HCT116 (cell line): ENCODE measurements around the gene CNTNAP2. TPM values are rescaled to one million over a fixed set of nuclear protein-coding genes. Genes with fewer than 3 reads are reported as not detected.
A peak's percentile ranks its signal among the peaks of the same experiment; 100 is the strongest.

Source experiments
- ATAC-seq: fragments of 200-7000 bp; cut with Tn5 transposase; 2 replicates; pipeline ENCODE4 v1.9.1; 2020; ENCODE audit warnings: mild to moderate bottlenecking, moderate library complexity
- BruUV-seq: library from RNA; stranded (reverse); fragments of 400-500 nt; replicated peaks from 2 replicates; lab custom pipeline; 2021; lab: Mats Ljungman, UMichigan
- CTCF ChIA-PET: fragments of 300-600 bp; sonication (Branson Sonifier 250); formaldehyde crosslinking; loops from one replicate; lab custom pipeline; 2021; ENCODE audit warnings: antibody characterized with exemption; lab: Charles Lee
- POLR2A ChIA-PET: fragments of 300-600, 350-600 bp; sonication (Branson Sonifier 250); formaldehyde crosslinking; loops from one replicate; lab custom pipeline; 2021; ENCODE audit warnings: antibody characterized with exemption; lab: Charles Lee
- RAD21 ChIA-PET, 2 experiments: fragments of 300-600 bp; sonication (Branson Sonifier 250); formaldehyde crosslinking; loops; one replicate each; lab custom pipeline; 2023; ENCODE audit warnings: low total read pairs in 2 of 2; ENCODE audit not compliant: uncharacterized antibody in 2 of 2, unreplicated experiment in 2 of 2, low non-redundant PET in 1 of 2; lab: Charles Lee
- DNase-seq: peaks from one replicate; pipeline ENCODE4 v3.0.0-alpha.2; 2010; ENCODE audit warnings: low read depth, low spot score
- H2AFZ ChIP-seq: fragments of 200-600 bp; shearing (Covaris generic), sonication (generic); 2 replicates; pipeline ENCODE4 v1.6.1; 2017; ENCODE audit warnings: low read depth, mixed run types, mixed read lengths, antibody characterized with exemption, low read length; ENCODE audit not compliant: poor library complexity, severe bottlenecking
- H3K27ac ChIP-seq: 2 replicates; pipeline ENCODE4 v1.5.1; 2012; ENCODE audit warnings: low read depth, low read length
- H3K27me3 ChIP-seq: fragments of 200-600 bp; sonication (generic); 2 replicates; pipeline ENCODE4 v1.6.1; 2016; ENCODE audit warnings: mixed run types, low read length, mixed read lengths; ENCODE audit not compliant: insufficient read depth
- H3K36me3 ChIP-seq, 2 experiments: fragments of 200-500 bp in 1 of 2; fragments of 200-600 bp in 1 of 2; sonication (Bioruptor generic) in 1 of 2; sonication (generic) in 1 of 2; 2 replicates each; pipeline versions ENCODE4 v1.5.1 to v1.6.1; 2014 to 2016; ENCODE audit warnings: low read length in 2 of 2, inconsistent platforms in 1 of 2, mixed read lengths in 1 of 2, mixed run types in 1 of 2; ENCODE audit not compliant: insufficient read depth in 2 of 2, control insufficient read depth in 1 of 2
- H3K4me1 ChIP-seq, 2 experiments: fragments of 200-600 bp in 1 of 2; sonication (generic) in 1 of 2; 2 replicates each; pipeline versions ENCODE4 v1.5.1 to v1.6.1; 2012 to 2017; ENCODE audit warnings: low read length in 2 of 2, inconsistent platforms in 1 of 2, mild to moderate bottlenecking in 1 of 2, mixed read lengths in 1 of 2, mixed run types in 1 of 2, moderate library complexity in 1 of 2; ENCODE audit not compliant: insufficient read depth in 2 of 2, control insufficient read depth in 1 of 2
- H3K4me2 ChIP-seq: fragments of 200-600 bp; sonication (generic); 2 replicates; pipeline ENCODE4 v1.6.1; 2017; ENCODE audit warnings: mixed run types, low read length, mixed read lengths
- H3K4me3 ChIP-seq, 2 experiments: fragments of 200-600 bp in 1 of 2; sonication (generic) in 1 of 2; replicated peaks in 1 of 2; 2 replicates each; pipeline ENCODE4 v1.5.1; 2011 to 2016; ENCODE audit warnings: low read length in 2 of 2, control low read depth in 1 of 2, low read depth in 1 of 2, mild to moderate bottlenecking in 1 of 2, mixed read lengths in 1 of 2, mixed run types in 1 of 2
- H3K79me2 ChIP-seq: fragments of 200-600 bp; sonication (generic); 2 replicates; pipeline ENCODE4 v1.6.1; 2017; ENCODE audit warnings: mild to moderate bottlenecking, mixed run types, low read length, moderate library complexity, mixed read lengths; ENCODE audit not compliant: insufficient read depth
- H3K9ac ChIP-seq: fragments of 200-600 bp; sonication (generic); 2 replicates; pipeline ENCODE4 v1.6.1; 2016; ENCODE audit warnings: low read length, mixed read lengths
- H3K9me2 ChIP-seq: fragments of 200-600 bp; sonication (generic), shearing (Covaris generic); 2 replicates; pipeline ENCODE4 v1.6.1; 2017; ENCODE audit warnings: mixed run types, mild to moderate bottlenecking, moderate library complexity; ENCODE audit not compliant: insufficient read depth
- H3K9me3 ChIP-seq, 2 experiments: fragments of 200-500 bp in 1 of 2; fragments of 200-600 bp in 1 of 2; sonication (Bioruptor generic) in 1 of 2; sonication (generic) in 1 of 2; 2 replicates each; pipeline ENCODE4 v1.6.1; 2014 to 2017; ENCODE audit warnings: low read length in 2 of 2, mixed read lengths in 2 of 2, inconsistent platforms in 1 of 2, low read depth in 1 of 2, mild to moderate bottlenecking in 1 of 2, mixed run types in 1 of 2, moderate library complexity in 1 of 2; ENCODE audit not compliant: control insufficient read depth in 1 of 2, insufficient read depth in 1 of 2
- H4K20me1 ChIP-seq: fragments of 200-600 bp; sonication (generic), shearing (Covaris generic); 2 replicates; pipeline ENCODE4 v1.6.1; 2017; ENCODE audit warnings: mixed run types, mild to moderate bottlenecking, moderate library complexity; ENCODE audit not compliant: insufficient read depth
- JUND ChIP-seq: IDR thresholded peaks from 2 replicates; pipeline ENCODE4 v1.6.1; 2012
- RAD21 ChIP-seq: IDR thresholded peaks from 2 replicates; pipeline ENCODE4 v1.6.1; 2012; ENCODE audit warnings: low read depth, mild to moderate bottlenecking
- YY1 ChIP-seq: IDR thresholded peaks from 2 replicates; pipeline ENCODE4 v1.6.1; 2011; ENCODE audit warnings: low read length, low read depth, moderate library complexity, mild to moderate bottlenecking; ENCODE audit not compliant: insufficient replicate concordance; ENCODE audit errors: extremely low read depth
- intact Hi-C: fragments of 100-400 bp; cut with micrococcal nuclease; formaldehyde crosslinking; loops from 2 replicates; pipeline ENCODE4 v1.10.0; 2022
- total RNA-seq: library from RNA; stranded (reverse); gene quantifications from one replicate; pipeline ENCODE4 v1.2.1, GENCODE V29; 2021; ENCODE audit not compliant: unreplicated experiment
- TF ChIP-seq, protein P1 (sequence below): IDR thresholded peaks from 2 replicates; pipeline ENCODE4 v1.6.1; 2011; ENCODE audit warnings: mild to moderate bottlenecking, low read length, moderate library complexity; ENCODE audit not compliant: insufficient replicate concordance; ENCODE audit errors: extremely low read depth
- TF ChIP-seq, protein P2 (sequence below), 3 experiments: fragments of 200-600 bp in 1 of 3; sonication (generic) in 1 of 3; IDR thresholded peaks in 2 of 3; conservative IDR thresholded peaks in 1 of 3; 2 replicates each; pipeline ENCODE4 v1.5.1; 2012 to 2017; ENCODE audit warnings: low read depth in 2 of 3, low read length in 2 of 3, antibody characterized with exemption in 1 of 3, borderline replicate concordance in 1 of 3, control low read depth in 1 of 3, mild to moderate bottlenecking in 1 of 3, mixed read lengths in 1 of 3, mixed run types in 1 of 3, moderate library complexity in 1 of 3; ENCODE audit not compliant: insufficient read depth in 1 of 3

The CNTNAP2 gene
- total RNA-seq, 1 experiment from 2014 or later = 0.37 TPM

DNA sequence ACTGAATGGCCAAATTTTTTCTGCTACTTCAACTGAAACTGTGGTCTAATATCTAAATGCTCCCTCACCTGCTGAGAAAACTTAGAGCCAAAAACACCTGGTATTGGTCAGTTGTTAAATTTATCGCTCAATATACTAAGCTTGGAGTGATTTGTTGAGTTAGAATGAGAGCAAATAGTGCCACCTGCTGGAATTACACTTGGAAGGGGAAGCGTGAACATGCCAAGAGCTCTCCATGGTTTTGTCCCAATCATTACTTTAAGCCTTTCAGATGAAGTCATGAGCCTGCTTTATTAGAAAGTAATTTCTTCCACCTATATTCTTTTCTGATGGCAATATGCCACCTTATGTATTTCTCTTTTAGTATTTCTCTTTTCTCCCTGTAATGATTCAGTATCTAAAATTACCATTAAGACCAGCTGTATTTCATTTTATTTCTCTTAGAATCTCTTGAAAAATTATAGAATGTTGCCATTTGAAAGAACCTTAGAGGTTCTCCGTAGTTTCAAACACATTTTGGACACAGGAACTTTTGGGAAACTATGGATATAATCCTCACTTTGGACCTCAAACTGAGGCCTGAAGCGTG lies 2026.2 kb downstream of the CNTNAP2 start:
- CTCF ChIA-PET = interaction anchor here (0.6 to 2.2 kb wide), 15 partner anchors 9 to 1406 kb away, joined by 3 to 9 read pairs (median 4); no protein-coding TSS in a partner anchor
- H3K4me3 ChIP-seq = no peak overlapping the region
- no peaks in the 10 kb centered on the region for H3K9me3 ChIP-seq
- no peaks in the 10 kb centered on the region for H3K4me1 ChIP-seq
- DNase-seq (peak; percentile 21), ATAC-seq (no peak)
- H4K20me1 ChIP-seq = no peaks in the 10 kb centered on the region
- TF ChIP-seq YY1 (no peak), JUND (no peak), RAD21 (peak; percentile 52)
- TF ChIP-seq, protein P1, sequence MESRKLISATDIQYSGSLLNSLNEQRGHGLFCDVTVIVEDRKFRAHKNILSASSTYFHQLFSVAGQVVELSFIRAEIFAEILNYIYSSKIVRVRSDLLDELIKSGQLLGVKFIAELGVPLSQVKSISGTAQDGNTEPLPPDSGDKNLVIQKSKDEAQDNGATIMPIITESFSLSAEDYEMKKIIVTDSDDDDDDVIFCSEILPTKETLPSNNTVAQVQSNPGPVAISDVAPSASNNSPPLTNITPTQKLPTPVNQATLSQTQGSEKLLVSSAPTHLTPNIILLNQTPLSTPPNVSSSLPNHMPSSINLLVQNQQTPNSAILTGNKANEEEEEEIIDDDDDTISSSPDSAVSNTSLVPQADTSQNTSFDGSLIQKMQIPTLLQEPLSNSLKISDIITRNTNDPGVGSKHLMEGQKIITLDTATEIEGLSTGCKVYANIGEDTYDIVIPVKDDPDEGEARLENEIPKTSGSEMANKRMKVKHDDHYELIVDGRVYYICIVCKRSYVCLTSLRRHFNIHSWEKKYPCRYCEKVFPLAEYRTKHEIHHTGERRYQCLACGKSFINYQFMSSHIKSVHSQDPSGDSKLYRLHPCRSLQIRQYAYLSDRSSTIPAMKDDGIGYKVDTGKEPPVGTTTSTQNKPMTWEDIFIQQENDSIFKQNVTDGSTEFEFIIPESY = no peak
- TF ChIP-seq, protein P2, sequence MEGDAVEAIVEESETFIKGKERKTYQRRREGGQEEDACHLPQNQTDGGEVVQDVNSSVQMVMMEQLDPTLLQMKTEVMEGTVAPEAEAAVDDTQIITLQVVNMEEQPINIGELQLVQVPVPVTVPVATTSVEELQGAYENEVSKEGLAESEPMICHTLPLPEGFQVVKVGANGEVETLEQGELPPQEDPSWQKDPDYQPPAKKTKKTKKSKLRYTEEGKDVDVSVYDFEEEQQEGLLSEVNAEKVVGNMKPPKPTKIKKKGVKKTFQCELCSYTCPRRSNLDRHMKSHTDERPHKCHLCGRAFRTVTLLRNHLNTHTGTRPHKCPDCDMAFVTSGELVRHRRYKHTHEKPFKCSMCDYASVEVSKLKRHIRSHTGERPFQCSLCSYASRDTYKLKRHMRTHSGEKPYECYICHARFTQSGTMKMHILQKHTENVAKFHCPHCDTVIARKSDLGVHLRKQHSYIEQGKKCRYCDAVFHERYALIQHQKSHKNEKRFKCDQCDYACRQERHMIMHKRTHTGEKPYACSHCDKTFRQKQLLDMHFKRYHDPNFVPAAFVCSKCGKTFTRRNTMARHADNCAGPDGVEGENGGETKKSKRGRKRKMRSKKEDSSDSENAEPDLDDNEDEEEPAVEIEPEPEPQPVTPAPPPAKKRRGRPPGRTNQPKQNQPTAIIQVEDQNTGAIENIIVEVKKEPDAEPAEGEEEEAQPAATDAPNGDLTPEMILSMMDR (IDR thresholded peaks at IDR 0.05 in 2 of 3, conservative IDR thresholded peaks at IDR 0.05 in 1 of 3; ENCODE audit: borderline replicate concordance in 1 of 3, insufficient read depth in 1 of 3, low read depth in 2 of 3, low read length in 2 of 3) = peak in 2 of 3 experiments; percentile 48 to 63; a peak in 3 of 6 replicates
- no peak overlapping the region for H3K27ac ChIP-seq
- no peaks in the 10 kb centered on the region for H3K79me2 ChIP-seq
- POLR2A ChIA-PET = no interaction called here
- intact Hi-C loops = no loop called here
- no TSS peak for BruUV-seq
- no peak overlapping the region for H2AFZ ChIP-seq
- RAD21 ChIA-PET = no interaction called here
- no peaks in the 10 kb centered on the region for H3K9me2 ChIP-seq
- H3K4me2 ChIP-seq = no peak overlapping the region
- H3K27me3 ChIP-seq = no peaks in the 10 kb centered on the region
- no peaks in the 10 kb centered on the region for H3K36me3 ChIP-seq
- H3K9ac ChIP-seq = no peak overlapping the region
